Peyer's patch (tissue), 4 donors: ENCODE measurements around the gene TMEM271. TPM values are rescaled to one million over a fixed set of nuclear protein-coding genes. Genes with fewer than 3 reads are reported as not detected.
"Not testable (repeated sequence)": the region's sequence is repeated elsewhere in the genome, so short reads cannot be mapped to it uniquely, and the experiment has no call there.

ENCODE experiments used
- DNase-seq, 3 donors: peaks; one replicate each; pipeline ENCODE4 v3.0.0-alpha.2; 2017 to 2019
- H3K27ac ChIP-seq, 4 donors: fragments of 200-600 bp; sonication (generic); one replicate each; pipeline ENCODE4 v1.5.1; 2016 to 2019
- H3K27me3 ChIP-seq, 2 donors: fragments of 200-600 bp; sonication (generic); one replicate each; pipeline ENCODE4 v1.5.1; 2019
- H3K36me3 ChIP-seq, 3 donors: fragments of 200-600 bp; sonication (generic); one replicate each; pipeline ENCODE4 v1.5.1; 2016 to 2019
- H3K4me1 ChIP-seq, 4 donors: fragments of 200-600 bp; sonication (generic); one replicate each; pipeline ENCODE4 v1.5.1; 2016 to 2019
- H3K4me3 ChIP-seq, 4 donors: fragments of 200-600 bp; sonication (generic); 1 replicate in 3 of 4; 2 replicates in 1 of 4; pipeline ENCODE4 v1.5.1; 2016 to 2019; ENCODE audit warnings: mild to moderate bottlenecking in 1 of 4
- H3K9me3 ChIP-seq, 4 donors: fragments of 200-600 bp; sonication (generic); one replicate each; pipeline ENCODE4 v1.5.1; 2016 to 2019; ENCODE audit warnings: mild to moderate bottlenecking in 1 of 4
- POLR2A ChIP-seq, 2 donors: fragments of 450-650 bp; IDR thresholded peaks; one replicate each; pipeline ENCODE4 v1.5.1; 2017; ENCODE audit warnings: antibody characterized with exemption in 2 of 2, mild to moderate bottlenecking in 2 of 2, moderate library complexity in 2 of 2
- total RNA-seq, 4 donors: library from RNA; depleted of rRNA; stranded (reverse); fragments of >200 nt; gene quantifications; one replicate each; pipeline ENCODE4 v1.1.0, GENCODE V29; 2016
- TF ChIP-seq, protein P1 (sequence below), 6 experiments: fragments of 450-650 bp in 4 of 6; fragments of 200-600 bp in 2 of 6; sonication (generic) in 1 of 6; IDR thresholded peaks; one replicate each; pipeline ENCODE4 v1.5.1; 2017 to 2019; ENCODE audit warnings: antibody characterized with exemption in 6 of 6, mild to moderate bottlenecking in 3 of 6, moderate library complexity in 1 of 6

The TMEM271 gene
- total RNA-seq, 4 donors from 2014 or later, result not detected

DNA sequence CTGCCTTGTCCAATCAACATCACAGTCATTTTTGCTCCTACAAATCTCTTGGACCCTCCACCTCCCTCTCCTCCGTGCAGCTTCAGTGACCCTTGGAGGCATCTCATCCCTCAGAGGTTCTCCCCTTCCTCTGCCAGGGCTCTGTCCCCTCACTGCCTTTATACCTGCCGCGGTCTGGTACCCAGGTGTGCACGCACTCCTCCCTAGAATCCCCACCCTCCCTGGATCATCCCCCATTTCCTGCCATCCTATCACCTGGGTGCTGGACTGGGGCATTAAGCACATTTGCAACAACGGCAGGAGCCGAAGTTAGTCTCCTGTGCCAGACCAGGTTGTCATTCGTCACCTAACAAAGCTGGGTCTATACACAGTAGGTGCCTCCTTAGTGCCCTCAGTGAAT lies 10.1 kb downstream of the TMEM271 start:
- no peak for TF ChIP-seq POLR2A (IDR thresholded peaks at IDR 0.05)
- TF ChIP-seq, protein P1, sequence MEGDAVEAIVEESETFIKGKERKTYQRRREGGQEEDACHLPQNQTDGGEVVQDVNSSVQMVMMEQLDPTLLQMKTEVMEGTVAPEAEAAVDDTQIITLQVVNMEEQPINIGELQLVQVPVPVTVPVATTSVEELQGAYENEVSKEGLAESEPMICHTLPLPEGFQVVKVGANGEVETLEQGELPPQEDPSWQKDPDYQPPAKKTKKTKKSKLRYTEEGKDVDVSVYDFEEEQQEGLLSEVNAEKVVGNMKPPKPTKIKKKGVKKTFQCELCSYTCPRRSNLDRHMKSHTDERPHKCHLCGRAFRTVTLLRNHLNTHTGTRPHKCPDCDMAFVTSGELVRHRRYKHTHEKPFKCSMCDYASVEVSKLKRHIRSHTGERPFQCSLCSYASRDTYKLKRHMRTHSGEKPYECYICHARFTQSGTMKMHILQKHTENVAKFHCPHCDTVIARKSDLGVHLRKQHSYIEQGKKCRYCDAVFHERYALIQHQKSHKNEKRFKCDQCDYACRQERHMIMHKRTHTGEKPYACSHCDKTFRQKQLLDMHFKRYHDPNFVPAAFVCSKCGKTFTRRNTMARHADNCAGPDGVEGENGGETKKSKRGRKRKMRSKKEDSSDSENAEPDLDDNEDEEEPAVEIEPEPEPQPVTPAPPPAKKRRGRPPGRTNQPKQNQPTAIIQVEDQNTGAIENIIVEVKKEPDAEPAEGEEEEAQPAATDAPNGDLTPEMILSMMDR (IDR thresholded peaks at IDR 0.05), result no peak
- no peaks in the 10 kb centered on the region for H3K36me3 ChIP-seq
- no peak overlapping the region for H3K4me3 ChIP-seq
- no peak for DNase-seq
- no peaks in the 10 kb centered on the region for H3K4me1 ChIP-seq
- H3K9me3 ChIP-seq, result no peaks in the 10 kb centered on the region
- no peaks in the 10 kb centered on the region for H3K27me3 ChIP-seq
- no peak overlapping the region for H3K27ac ChIP-seq

DNA sequence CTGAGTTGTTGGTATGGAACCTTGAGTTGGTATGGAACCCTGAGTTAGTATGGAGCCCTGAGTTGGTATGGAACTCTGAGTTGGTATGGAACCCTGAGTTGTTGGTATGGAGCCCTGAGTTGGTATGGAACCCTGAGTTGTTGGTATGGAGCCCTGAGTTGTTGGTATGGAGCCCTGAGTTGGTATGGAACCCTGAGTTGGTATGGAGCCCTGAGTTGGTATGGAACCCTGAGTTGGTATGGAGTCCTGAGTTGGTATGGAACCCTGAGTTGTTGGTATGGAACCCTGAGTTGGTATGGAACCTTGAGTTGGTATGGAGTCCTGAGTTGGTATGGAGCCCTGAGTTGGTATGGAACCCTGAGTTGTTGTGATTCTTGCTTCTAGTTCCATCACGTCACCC lies 10.5 kb downstream of the TMEM271 start:
- not testable (repeated sequence) for H3K4me3 ChIP-seq, H3K27me3 ChIP-seq, H3K27ac ChIP-seq, DNase-seq, H3K9me3 ChIP-seq, H3K4me1 ChIP-seq, H3K36me3 ChIP-seq

DNA sequence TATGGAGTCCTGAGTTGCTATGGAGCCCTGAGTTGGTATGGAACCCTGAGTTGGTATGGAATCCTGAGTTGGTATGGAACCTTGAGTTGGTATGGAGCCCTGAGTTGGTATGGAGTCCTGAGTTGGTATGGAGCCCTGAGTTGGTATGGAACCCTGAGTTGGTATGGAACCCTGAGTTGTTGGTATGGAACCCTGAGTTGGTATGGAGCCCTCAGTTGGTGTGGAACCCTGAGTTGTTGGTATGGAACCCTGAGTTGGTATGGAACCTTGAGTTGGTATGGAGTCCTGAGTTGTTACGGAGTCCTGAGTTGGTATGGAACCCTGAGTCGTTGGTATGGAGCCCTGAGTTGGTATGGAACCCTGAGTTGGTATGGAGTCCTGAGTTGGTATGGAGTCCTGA lies 13.6 kb downstream of the TMEM271 start:
- H3K4me1 ChIP-seq, DNase-seq: not testable (repeated sequence)

DNA sequence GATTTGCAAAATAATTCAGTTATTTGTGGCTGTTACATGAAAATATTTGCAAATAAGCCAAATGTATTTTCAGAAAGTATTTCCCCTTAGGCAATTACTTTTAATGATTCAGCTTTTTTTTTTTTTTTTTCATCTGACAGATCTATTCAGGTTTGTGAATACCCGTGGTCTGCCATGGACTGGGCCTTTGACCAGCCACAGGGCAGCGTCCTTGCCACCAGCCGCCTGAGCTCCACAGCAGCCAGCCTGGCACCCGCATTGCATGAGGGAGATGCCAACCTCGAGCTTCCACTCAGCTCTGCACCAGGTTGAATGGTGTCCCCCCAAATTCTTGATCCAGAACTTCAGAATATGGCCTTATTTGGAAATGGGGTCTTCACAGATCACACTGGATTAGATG lies 14.7 kb downstream of the TMEM271 start:
- H3K4me3 ChIP-seq, result no peak overlapping the region
- no peak for DNase-seq
- no peaks in the 10 kb centered on the region for H3K36me3 ChIP-seq
- H3K27ac ChIP-seq, result no peak overlapping the region
- no peaks in the 10 kb centered on the region for H3K27me3 ChIP-seq
- H3K4me1 ChIP-seq, result no peaks in the 10 kb centered on the region
- no peak for TF ChIP-seq POLR2A (IDR thresholded peaks at IDR 0.05)
- TF ChIP-seq, protein P1 (IDR thresholded peaks at IDR 0.05), result no peak
- no peaks in the 10 kb centered on the region for H3K9me3 ChIP-seq

More for the DNA sequence above, 13.6 kb downstream of the TMEM271 start:
- not testable (repeated sequence) for H3K27me3 ChIP-seq, H3K4me3 ChIP-seq, H3K36me3 ChIP-seq, H3K27ac ChIP-seq, H3K9me3 ChIP-seq

DNA sequence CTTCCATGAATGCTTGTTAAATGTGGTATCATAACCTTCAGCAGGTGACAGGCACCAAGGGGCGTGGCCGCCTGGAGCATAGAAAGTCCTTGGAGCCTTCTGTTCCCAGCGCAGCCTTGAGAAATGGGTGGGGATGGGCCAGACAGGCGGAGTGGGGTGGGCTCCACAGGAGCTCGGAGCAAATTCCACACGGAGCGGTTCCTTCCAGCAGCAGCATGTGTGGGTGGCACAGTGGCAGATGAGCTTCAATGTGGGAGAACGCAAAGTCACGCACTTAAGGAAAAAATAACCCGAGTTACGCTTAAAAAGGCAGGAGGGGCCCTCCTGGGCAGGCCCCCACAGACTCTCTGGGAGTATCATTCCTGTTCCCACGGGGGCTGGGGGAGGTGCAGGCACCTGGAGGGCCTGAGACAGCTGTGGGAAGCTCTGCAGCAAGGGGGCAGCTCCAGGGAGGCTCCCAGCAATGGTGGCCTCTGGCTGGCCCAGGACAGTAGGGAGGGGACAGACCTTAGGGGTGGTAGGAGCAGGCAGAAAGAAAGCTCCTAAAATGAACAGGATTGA lies 15.3 kb downstream of the TMEM271 start:
- Histone ChIP-seq H3K36me3 (no peaks in the 10 kb centered on the region), H3K4me1 (no peaks in the 10 kb centered on the region), H3K4me3 (no peak overlapping the region), H3K27me3 (no peaks in the 10 kb centered on the region), H3K9me3 (no peaks in the 10 kb centered on the region), H3K27ac (no peak overlapping the region)
- DNase-seq, result no peak
- no peak for TF ChIP-seq POLR2A (IDR thresholded peaks at IDR 0.05)
- TF ChIP-seq, protein P1 (IDR thresholded peaks at IDR 0.05), result no peak

DNA sequence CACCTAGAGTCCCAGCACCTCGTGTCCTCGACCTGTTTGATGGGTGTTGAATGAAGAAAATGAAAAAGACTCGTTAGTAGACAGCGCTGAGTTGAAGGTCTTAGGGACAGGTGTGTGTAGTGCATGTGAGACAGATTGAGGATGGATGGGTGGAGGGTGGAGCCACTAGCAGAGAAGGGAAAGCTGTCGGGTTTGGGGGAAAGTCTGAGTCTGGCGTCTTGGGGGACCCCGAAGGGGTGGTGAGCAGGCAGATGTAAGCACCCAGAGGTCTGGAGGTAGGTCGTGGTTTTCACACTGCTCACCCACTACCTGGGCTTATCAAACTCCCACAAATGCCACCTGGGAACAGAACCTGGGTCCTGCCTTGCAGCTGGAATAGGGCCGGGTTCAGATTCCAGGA lies 16.0 kb downstream of the TMEM271 start:
- TF ChIP-seq POLR2A (IDR thresholded peaks at IDR 0.05), result no peak
- TF ChIP-seq, protein P1 (IDR thresholded peaks at IDR 0.05), result no peak
- Histone ChIP-seq H3K4me1 (no peaks in the 10 kb centered on the region), H3K27ac (no peak overlapping the region), H3K9me3 (no peaks in the 10 kb centered on the region), H3K27me3 (no peaks in the 10 kb centered on the region), H3K36me3 (no peaks in the 10 kb centered on the region), H3K4me3 (no peak overlapping the region)
- no peak for DNase-seq
